Activated CD8-positive, alpha-beta memory T cell treated with anti-CD3 and anti-CD28 coated beads for 4 hours (primary cell): ENCODE results near the gene QSOX1.

Source experiments
- DNase-seq, 2 donors: peaks; one replicate each; pipeline ENCODE4 v3.0.0-alpha.2; 2020; ENCODE audit warnings: low read depth in 2 of 2

Gene QSOX1

GRCh38 chr1:180151508-180151907 is 3.2 kb upstream of the QSOX1 start:
- no peak for DNase-seq

DNA sequence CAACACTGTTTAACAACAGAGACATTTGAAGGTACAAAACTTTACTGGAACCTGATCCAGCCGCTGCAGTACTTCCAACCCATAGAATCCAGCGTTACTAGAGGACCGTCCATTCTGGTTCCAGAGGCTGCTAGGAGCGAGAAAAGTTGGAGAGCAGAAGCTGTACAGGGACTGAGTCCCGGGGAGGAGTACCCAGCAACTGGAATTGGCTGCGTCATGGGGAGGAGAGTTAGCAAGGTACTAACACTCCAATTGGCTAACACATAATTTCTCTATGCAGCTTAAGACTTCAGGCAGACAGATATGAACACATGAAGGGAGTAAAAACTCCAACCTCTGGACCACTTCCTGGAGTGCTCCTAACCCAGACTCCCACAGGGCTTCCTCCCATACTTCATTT is 2.1 kb upstream of the QSOX1 start:
- DNase-seq = no peak

- no peak for DNase-seq
Measured at GRCh38 chr1:180153032-180153431, 1.6 kb upstream of the QSOX1 start.

DNA sequence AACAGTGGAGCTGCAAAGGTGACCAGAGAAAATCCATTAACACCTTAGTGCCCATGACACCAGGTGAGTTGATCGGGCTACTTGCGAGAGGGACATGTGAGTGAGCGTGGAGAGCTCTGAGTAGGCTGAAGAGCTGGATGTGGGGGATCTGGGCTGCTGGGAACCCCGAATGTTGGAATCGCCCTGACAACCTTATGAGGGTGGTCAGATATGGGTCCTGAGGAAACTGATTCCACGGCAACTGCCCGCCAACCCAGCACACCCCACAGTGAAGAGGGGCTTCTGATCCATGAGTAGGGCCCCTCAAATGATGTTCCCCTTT is 705 bp upstream of the QSOX1 start:
- no peak for DNase-seq

- no peak for DNase-seq
Measured at GRCh38 chr1:180155182-180155682, 563 bp downstream of the QSOX1 start.

GRCh38 chr1:180156201-180156600 is 1.5 kb downstream of the QSOX1 start:
- DNase-seq = no peak

- no peak for DNase-seq
Measured at GRCh38 chr1:180156631-180157091, 2.0 kb downstream of the QSOX1 start.

DNA sequence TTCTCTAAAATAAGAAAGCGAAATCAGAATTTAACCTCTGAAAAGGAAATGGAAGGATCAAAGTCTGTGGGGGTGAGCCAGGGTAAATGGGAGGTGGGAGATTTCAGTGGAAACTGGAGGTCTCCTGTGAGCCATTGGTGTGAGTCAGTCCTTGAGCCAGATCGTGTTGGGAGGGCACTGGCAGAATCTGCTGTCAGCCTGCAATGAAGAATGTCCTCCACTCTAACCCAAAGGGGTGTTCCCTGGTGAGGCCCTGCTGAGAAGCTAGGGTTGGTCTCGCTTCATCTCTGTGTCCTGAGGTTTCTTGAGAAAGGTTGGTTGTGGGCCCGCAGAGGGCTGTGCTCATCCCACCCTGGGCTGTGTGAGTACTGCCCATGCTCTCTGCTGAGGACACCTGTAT is 2.4 kb downstream of the QSOX1 start:
- DNase-seq = no peak

DNA sequence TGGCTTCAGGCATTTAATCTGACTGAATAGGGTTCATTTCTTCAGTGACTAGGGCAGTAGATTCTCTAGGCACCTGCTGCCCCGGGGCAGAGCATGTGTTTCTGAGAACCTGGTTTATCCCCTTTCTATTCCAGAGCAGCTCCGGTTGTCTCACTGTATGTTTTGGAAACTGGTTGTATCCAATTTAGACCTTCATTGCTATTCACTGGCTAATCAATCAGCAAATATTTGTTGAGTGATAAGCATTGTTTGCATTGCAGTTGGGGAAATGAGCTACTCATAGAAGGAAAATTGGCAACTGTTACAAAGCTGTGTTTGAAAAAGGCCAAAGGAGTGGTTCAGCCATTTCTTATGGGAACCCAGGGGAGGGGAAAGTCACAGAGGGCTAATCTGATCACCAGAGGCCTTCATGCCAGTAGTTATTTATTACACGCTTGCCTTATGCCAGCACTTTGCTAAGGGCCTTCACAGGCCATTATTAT is 2.9 kb downstream of the QSOX1 start:
- no peak for DNase-seq

GRCh38 chr1:180158149-180159147 is 3.8 kb downstream of the QSOX1 start:
- no peak for DNase-seq

DNA sequence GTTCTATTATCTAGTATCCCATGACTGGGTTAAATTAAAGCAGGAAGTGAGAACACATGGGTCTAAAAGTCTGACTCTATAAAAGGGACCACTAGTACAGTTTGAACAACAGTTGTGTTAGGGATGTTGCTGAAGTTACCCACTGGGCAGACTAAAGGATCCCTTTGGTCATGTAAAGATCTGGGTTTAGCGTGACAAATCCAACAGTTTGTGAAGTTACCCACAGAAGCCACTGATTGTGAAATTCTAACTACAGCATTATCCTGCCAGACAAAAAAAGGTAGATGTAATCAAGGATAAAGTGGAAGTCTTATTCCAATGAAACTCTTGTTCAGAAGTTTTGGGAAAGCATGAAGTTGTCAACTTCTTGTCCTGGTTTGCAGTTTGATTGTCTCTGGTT is 5.7 kb downstream of the QSOX1 start:
- DNase-seq = no peak

- DNase-seq = no peak
Measured at GRCh38 chr1:180163041-180163440, 8.4 kb downstream of the QSOX1 start.

DNA sequence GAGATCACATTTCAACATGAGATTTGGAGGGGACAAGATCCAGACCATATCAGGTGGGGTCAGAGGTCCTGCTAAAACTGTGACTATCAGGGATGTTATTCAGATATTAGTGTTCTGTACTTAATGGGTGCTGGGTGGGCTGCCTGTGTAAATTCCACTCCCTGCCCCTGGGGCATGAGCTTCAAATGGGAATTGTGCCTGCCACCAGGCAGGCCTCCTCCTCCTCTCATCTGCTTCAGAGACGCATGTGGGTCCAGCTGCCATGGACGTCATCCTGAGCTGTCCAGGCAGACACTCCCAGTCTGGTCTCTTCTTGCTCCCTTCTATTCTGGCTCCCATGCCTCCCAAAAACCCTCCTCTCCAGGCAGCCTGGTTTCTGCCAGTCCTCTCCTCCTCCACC is 10.4 kb downstream of the QSOX1 start:
- DNase-seq = no peak

- DNase-seq = no peak
Measured at GRCh38 chr1:180165509-180166435, 11.1 kb downstream of the QSOX1 start.

DNA sequence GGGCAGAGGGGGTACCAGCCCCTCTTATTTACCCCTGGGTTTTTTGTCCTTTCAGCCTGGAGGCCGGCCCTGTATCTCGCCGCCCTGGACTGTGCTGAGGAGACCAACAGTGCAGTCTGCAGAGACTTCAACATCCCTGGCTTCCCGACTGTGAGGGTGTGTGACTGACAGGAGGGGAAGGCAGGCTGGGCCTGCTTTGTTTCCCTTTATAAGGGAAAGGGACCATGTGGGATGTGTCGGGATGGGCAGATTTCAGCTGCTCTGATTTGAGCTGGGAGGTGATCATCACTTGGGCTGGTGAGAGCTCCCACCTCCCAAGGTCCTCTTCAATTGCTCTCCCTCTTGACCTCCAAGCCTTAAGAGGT is 11.7 kb downstream of the QSOX1 start:
- DNase-seq = no peak

GRCh38 chr1:180167021-180167701 is 12.5 kb downstream of the QSOX1 start:
- no peak for DNase-seq

GRCh38 chr1:180167721-180168467 is 13.2 kb downstream of the QSOX1 start:
- DNase-seq = no peak

DNA sequence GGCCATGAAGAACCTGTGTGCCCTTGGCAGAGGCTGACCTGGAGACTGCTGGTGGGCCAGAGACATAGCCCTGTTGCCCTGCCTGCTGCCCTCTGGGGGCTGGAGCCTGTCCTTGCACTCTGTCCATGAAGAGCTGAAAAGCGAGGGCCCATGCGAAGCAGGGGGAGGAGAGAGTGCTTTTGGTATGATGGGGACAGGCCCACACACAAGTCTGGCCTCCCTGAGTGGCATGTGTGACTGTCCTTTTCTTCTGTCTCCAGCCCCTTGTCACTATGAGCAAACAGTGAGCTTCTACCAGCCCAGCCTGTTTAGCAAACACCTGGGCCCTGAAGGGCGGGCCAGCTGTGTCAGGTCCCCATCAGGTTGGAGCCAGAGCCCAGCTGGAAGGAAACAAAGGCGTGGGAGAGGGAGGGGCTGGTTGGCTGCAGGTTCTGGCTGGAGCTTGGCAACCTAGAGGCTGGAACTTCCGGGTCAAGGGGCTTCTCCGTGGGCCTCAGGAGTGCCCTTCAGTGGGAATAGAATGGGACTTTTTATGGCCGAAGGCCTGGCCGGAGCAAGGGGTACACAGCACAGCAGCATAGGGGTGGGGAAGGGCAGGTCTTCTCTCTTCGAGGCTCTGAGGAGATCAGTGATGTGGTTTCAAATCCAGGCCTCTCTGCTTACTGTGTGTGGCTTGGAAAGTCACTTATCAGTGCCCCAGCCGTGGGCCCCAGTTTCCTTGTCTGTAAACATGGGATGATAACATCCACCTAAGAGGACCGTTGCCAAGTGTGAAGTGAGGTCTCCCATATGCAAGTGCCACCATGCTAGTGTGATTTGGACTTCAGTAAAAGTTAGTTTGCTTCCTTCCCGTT is 14.3 kb downstream of the QSOX1 start:
- no peak for DNase-seq

DNA sequence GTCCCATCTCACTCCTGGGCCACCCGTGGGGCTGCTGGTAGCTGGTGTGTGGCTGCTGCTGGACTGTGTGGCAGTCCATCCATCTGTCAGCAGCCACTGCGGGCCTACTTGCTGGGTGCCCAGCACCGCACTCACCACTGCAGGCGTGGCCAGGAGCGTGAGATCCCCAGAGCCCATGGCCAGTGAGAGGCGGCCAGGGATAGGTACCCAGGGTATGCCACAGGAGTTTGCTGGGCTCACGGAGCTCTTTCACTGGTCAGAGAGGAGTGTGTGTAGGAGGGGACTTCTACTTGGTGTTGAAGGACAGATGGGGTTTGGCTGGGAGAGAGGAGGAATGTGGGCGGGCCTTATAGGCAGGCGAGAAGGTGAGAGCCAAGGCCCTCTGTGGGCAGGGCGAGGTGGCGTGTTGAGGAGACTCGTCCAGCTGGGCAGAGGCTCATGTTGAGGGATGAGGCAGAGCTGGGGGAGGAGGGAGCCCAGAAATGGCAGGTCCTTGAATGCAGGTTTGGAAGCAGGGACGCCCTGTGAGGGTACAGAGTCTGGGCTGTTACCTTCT is 15.0 kb downstream of the QSOX1 start:
- no peak for DNase-seq
